Caco-2 (cell line): ENCODE data around the gene UBA1. TPM values are rescaled to one million over a fixed set of nuclear protein-coding genes. Genes with fewer than 3 reads are reported as not detected.

Source experiments
- BruUV-seq: library from RNA; stranded (reverse); fragments of 400-500 nt; replicated peaks from 2 replicates; lab custom pipeline; 2021; lab: Mats Ljungman, UMichigan
- CTCF ChIA-PET: fragments of 300-600 bp; sonication (Branson Sonifier 250); formaldehyde crosslinking; loops from one replicate; lab custom pipeline; 2022; ENCODE audit warnings: antibody characterized with exemption; lab: Charles Lee
- POLR2A ChIA-PET: fragments of 300-600 bp; sonication (Branson Sonifier 250); formaldehyde crosslinking; loops from one replicate; lab custom pipeline; 2022; ENCODE audit warnings: antibody characterized with exemption; lab: Charles Lee
- DNase-seq, 2 experiments: peaks; one replicate each; pipeline versions ENCODE4 v3.0.0 to v3.0.0-alpha.2; 2020 to 2022
- H3K27me3 ChIP-seq: replicated peaks from 2 replicates; pipeline ENCODE4 v1.6.0; 2011; ENCODE audit warnings: low read length; ENCODE audit not compliant: control insufficient read depth, insufficient read depth
- H3K36me3 ChIP-seq: 2 replicates; pipeline ENCODE4 v1.5.1; 2011; ENCODE audit warnings: low read length; ENCODE audit not compliant: control insufficient read depth, insufficient read depth
- H3K4me1 ChIP-seq: fragments of 250-450 bp; sonication (Bioruptor Pico); 2 replicates; pipeline ENCODE4 v1.5.1; 2020; ENCODE audit warnings: mild to moderate bottlenecking
- H3K4me3 ChIP-seq: 2 replicates; pipeline ENCODE4 v1.5.1; 2011; ENCODE audit warnings: low read depth, mild to moderate bottlenecking, control low read depth, low read length
- H3K9me3 ChIP-seq: fragments of 250-450 bp; sonication (Bioruptor Pico); 2 replicates; pipeline ENCODE4 v1.5.1; 2020; ENCODE audit warnings: mild to moderate bottlenecking, moderate library complexity
- H3K27ac Mint-ChIP-seq: one replicate; pipeline ENCODE4 v1.8.0; 2022; ENCODE audit warnings: mixed read lengths; ENCODE audit not compliant: unreplicated experiment
- H3K27me3 Mint-ChIP-seq: one replicate; pipeline ENCODE4 v1.8.0; 2022; ENCODE audit warnings: mixed read lengths; ENCODE audit not compliant: insufficient read depth, unreplicated experiment
- H3K36me3 Mint-ChIP-seq: one replicate; pipeline ENCODE4 v1.8.0; 2022; ENCODE audit warnings: mild to moderate bottlenecking, mixed read lengths; ENCODE audit not compliant: insufficient read depth, unreplicated experiment
- H3K4me1 Mint-ChIP-seq: one replicate; pipeline ENCODE4 v1.8.0; 2022; ENCODE audit warnings: low read depth, mixed read lengths; ENCODE audit not compliant: unreplicated experiment
- H3K4me3 Mint-ChIP-seq: one replicate; pipeline ENCODE4 v1.8.0; 2022; ENCODE audit warnings: mild to moderate bottlenecking, moderate library complexity, mixed read lengths; ENCODE audit not compliant: unreplicated experiment
- H3K9me3 Mint-ChIP-seq: one replicate; pipeline ENCODE4 v1.8.0; 2022; ENCODE audit warnings: mixed read lengths; ENCODE audit not compliant: unreplicated experiment
- intact Hi-C: fragments of 100-400 bp; cut with micrococcal nuclease; formaldehyde crosslinking; loops from one replicate; pipeline ENCODE4 v1.10.0; 2022; ENCODE audit not compliant: unreplicated experiment
- total RNA-seq: library from RNA; stranded (reverse); gene quantifications from 2 replicates; pipeline ENCODE4 v1.2.3, GENCODE V29; 2022
- TF ChIP-seq, protein P1 (sequence below), 2 experiments: fragments of 200-600 bp in 1 of 2; IDR thresholded peaks; 1 replicate in 1 of 2; 2 replicates in 1 of 2; pipeline versions ENCODE4 v1.5.1 to v1.8.0; 2011 to 2022; ENCODE audit warnings: antibody characterized with exemption in 1 of 2, control low read depth in 1 of 2, inconsistent platforms in 1 of 2, low read depth in 1 of 2, low read length in 1 of 2, mild to moderate bottlenecking in 1 of 2, moderate library complexity in 1 of 2; ENCODE audit not compliant: insufficient read depth in 1 of 2, severe bottlenecking in 1 of 2, unreplicated experiment in 1 of 2

UBA1 gene
- total RNA-seq, 1 experiment from 2014 or later, result 156 TPM

DNA sequence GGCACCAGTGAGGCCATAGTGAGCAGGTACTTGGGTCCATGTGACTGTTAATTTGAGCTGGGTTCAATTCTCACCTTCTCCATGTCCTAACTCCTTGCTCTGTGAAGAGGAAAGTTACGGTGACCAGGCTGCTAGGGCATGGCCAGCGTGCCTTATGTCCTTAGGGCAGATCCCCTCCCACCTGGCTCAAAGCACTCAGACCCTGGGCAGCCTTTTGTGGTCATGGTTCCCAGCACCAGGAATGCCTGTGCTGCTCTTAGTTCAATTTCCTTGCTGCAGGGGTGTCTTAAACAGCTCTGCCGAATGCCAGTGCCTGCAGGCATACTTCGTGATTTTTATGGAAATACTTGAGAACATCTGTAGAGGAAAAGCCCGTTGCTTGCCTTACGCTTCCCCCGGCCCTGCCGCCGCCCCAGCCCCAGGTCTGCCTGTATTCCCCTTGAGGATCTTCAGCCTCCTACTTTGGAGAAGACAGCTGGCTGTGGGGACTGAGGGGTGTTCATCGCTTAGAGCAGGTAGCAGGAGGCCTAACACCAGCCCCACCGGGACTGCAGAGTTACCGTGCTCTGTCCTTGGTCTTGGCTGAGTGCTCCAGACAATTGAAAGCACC is 21.8 kb downstream of the UBA1 start:
- intact Hi-C loops, result loop anchor here (5.0 to 10.0 kb wide), 2 partner anchors 167 to 439 kb away; partner anchors contain the start of genes ELK1 and UXT
- TF ChIP-seq, protein P1, sequence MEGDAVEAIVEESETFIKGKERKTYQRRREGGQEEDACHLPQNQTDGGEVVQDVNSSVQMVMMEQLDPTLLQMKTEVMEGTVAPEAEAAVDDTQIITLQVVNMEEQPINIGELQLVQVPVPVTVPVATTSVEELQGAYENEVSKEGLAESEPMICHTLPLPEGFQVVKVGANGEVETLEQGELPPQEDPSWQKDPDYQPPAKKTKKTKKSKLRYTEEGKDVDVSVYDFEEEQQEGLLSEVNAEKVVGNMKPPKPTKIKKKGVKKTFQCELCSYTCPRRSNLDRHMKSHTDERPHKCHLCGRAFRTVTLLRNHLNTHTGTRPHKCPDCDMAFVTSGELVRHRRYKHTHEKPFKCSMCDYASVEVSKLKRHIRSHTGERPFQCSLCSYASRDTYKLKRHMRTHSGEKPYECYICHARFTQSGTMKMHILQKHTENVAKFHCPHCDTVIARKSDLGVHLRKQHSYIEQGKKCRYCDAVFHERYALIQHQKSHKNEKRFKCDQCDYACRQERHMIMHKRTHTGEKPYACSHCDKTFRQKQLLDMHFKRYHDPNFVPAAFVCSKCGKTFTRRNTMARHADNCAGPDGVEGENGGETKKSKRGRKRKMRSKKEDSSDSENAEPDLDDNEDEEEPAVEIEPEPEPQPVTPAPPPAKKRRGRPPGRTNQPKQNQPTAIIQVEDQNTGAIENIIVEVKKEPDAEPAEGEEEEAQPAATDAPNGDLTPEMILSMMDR (IDR thresholded peaks at IDR 0.05; ENCODE audit: insufficient read depth in 1 of 2, low read depth in 1 of 2, low read length in 1 of 2, severe bottlenecking in 1 of 2, unreplicated experiment in 1 of 2), result no peak
- no peaks in the 10 kb centered on the region for H3K9me3 ChIP-seq
- Mint-ChIP-seq H3K4me3 (no peak overlapping the region), H3K4me1 (peaks cover 36% of the 10 kb centered on the region), H3K36me3 (peaks cover 85% of the 10 kb centered on the region), H3K27me3 (no peaks in the 10 kb centered on the region), H3K27ac (no peak overlapping the region), H3K9me3 (no peaks in the 10 kb centered on the region)
- H3K4me3 ChIP-seq, result no peak overlapping the region
- POLR2A ChIA-PET, result interaction anchor here (0.5 kb wide), 1 partner anchor 22 kb away, joined by 3 read pairs; no protein-coding TSS in a partner anchor
- BruUV-seq, result no TSS peak
- DNase-seq, result no peak
- H3K27me3 ChIP-seq, result no peaks in the 10 kb centered on the region
- no peaks in the 10 kb centered on the region for H3K4me1 ChIP-seq
- CTCF ChIA-PET, result no interaction called here
- peaks cover 3% of the 10 kb centered on the region for H3K36me3 ChIP-seq

DNA sequence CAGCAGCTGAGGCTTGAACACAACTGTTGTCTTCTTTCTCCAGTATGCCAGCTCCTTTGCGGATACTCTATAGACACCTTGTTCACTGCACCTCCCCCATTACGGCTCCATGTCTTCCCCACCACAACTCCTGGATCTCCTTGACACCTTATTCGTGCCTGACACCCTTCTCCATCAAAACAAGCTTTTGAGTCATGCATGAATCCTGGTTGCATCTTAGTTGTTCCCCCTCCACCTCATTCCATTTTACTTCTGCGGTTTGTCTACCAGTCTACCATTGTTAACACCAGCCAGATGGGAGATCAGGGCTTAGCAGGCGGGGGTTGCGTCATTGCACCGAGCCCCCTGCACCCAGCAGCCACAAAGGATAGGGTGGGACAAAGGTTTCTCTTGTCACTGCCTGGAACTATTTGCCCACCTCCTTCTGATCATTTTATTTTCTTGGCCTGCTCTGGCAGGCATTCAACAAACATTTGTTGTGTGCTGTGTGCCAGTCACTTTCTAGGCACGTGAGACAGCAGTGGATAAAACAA is 22.8 kb downstream of the UBA1 start:
- Histone ChIP-seq H3K9me3 (no peaks in the 10 kb centered on the region), H3K36me3 (peaks cover 3% of the 10 kb centered on the region), H3K4me1 (no peaks in the 10 kb centered on the region), H3K27me3 (no peaks in the 10 kb centered on the region), H3K4me3 (no peak overlapping the region)
- TF ChIP-seq, protein P1 (IDR thresholded peaks at IDR 0.05; ENCODE audit: insufficient read depth in 1 of 2, low read depth in 1 of 2, low read length in 1 of 2, severe bottlenecking in 1 of 2, unreplicated experiment in 1 of 2), result no peak
- no peak for DNase-seq
- Mint-ChIP-seq H3K9me3 (no peaks in the 10 kb centered on the region), H3K36me3 (peaks cover 77% of the 10 kb centered on the region), H3K4me3 (peak overlapping the region; percentile 84), H3K27me3 (no peaks in the 10 kb centered on the region), H3K4me1 (peaks cover 38% of the 10 kb centered on the region), H3K27ac (peak overlapping the region; percentile 91)
- BruUV-seq, result no TSS peak
- ChIA-PET POLR2A (interaction anchor here (3.0 kb wide), 1 partner anchor 17 kb away, joined by 35 read pairs; the partner anchor contains the start of gene USP11), CTCF (no interaction called here)
- intact Hi-C loops, result loop anchor here (5.0 to 10.0 kb wide), 2 partner anchors 166 to 438 kb away; partner anchors contain the start of genes ELK1 and UXT

DNA sequence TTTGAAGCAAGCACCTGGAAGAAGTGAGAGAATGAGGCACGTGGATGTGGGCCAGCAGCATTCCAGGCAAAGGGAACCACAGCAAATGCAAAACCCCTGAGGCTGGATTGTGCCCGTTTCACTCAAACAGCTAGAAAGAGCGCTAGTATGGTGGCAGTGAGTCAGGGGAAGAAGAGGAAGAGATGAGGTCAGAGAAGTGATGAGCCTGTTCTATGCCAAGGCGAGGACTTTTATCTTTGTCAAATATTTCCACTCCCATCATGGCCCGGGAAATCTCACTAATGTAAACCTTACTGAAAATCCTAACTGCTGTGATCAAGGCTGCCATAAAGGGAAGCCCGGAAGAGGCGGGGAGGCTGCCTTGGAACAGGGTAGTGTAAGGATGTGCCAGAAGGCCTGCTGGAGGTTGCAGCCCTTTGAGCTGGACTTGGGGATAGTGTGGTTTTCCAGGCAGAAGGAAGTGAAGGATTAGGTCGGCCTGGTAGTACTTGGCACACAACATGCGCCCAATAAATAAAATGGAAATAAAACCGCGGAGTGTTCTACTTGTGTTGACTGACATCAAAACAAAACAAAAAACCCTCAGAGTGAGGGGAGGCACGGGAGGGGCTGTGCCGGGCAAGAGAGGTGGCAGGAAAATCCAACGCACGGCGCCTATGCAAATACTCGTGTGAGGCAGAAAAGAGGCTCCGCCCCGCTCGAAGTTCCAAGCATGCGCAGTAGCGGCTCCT is 23.7 kb downstream of the UBA1 start:
- DNase-seq, result no peak
- intact Hi-C loops, result loop anchor here (5.0 to 10.0 kb wide), 2 partner anchors 165 to 438 kb away; partner anchors contain the start of genes ELK1 and UXT

More for the DNA sequence above, 23.7 kb downstream of the UBA1 start:
- H3K27me3 ChIP-seq, result no peaks in the 10 kb centered on the region
- H3K9me3 Mint-ChIP-seq, result no peaks in the 10 kb centered on the region
- peaks cover 73% of the 10 kb centered on the region for H3K36me3 Mint-ChIP-seq
- TF ChIP-seq, protein P1 (IDR thresholded peaks at IDR 0.05; ENCODE audit: insufficient read depth in 1 of 2, low read depth in 1 of 2, low read length in 1 of 2, severe bottlenecking in 1 of 2, unreplicated experiment in 1 of 2), result no peak
- peak overlapping the region; percentile 91 for H3K27ac Mint-ChIP-seq
- H3K4me3 Mint-ChIP-seq, result peak overlapping the region; percentile 84
- TSS peak; percentile 56 for BruUV-seq
- CTCF ChIA-PET, result interaction anchor here (0.5 to 1.3 kb wide), 6 partner anchors 17 to 324 kb away, joined by 3 to 9 read pairs (median 3); partner anchors contain the start of genes NDUFB11 and RBM10
- H3K4me1 Mint-ChIP-seq, result peaks cover 34% of the 10 kb centered on the region
- H3K27me3 Mint-ChIP-seq, result no peaks in the 10 kb centered on the region
- no peaks in the 10 kb centered on the region for H3K9me3 ChIP-seq
- H3K4me3 ChIP-seq, result peak overlapping the region; percentile 33
- H3K4me1 ChIP-seq, result no peaks in the 10 kb centered on the region
- POLR2A ChIA-PET, result interaction anchor here (0.8 to 3.0 kb wide), 9 partner anchors 12 to 339 kb away, joined by 3 to 35 read pairs (median 6); partner anchors contain the start of genes NDUFB11, RBM10 and USP11
- H3K36me3 ChIP-seq, result peaks cover 3% of the 10 kb centered on the region
